Uterus (tissue), 4 donors: Measurements from ENCODE around the gene ABCG2. TPM values are rescaled to one million over a fixed set of nuclear protein-coding genes. Genes with fewer than 3 reads are reported as not detected.

Experiments used
- DNase-seq, 2 donors: peaks; one replicate each; pipeline ENCODE4 v3.0.0-alpha.2; 2019 to 2020
- H3K27ac ChIP-seq, 2 donors: fragments of 200-600 bp; sonication (generic); 1 replicate in 1 of 2; 2 replicates in 1 of 2; pipeline ENCODE4 v1.5.1; 2016 to 2018
- H3K27me3 ChIP-seq, 2 donors: fragments of 200-600 bp; sonication (generic); one replicate each; pipeline ENCODE4 v1.5.1; 2018 to 2019; ENCODE audit warnings: control low read depth in 1 of 2
- H3K36me3 ChIP-seq, 2 donors: fragments of 200-600 bp; sonication (generic); one replicate each; pipeline ENCODE4 v1.5.1; 2019; ENCODE audit warnings: control low read depth in 1 of 2
- H3K4me1 ChIP-seq, 2 donors: fragments of 200-600 bp; sonication (generic); one replicate each; pipeline ENCODE4 v1.5.1; 2018 to 2019; ENCODE audit warnings: control low read depth in 1 of 2
- H3K4me3 ChIP-seq, 2 donors: fragments of 200-600 bp; sonication (generic); 1 replicate in 1 of 2; 2 replicates in 1 of 2; pipeline ENCODE4 v1.5.1; 2018 to 2019; ENCODE audit warnings: mild to moderate bottlenecking in 1 of 2
- H3K9me3 ChIP-seq, 2 donors: fragments of 200-600 bp; sonication (generic); one replicate each; pipeline ENCODE4 v1.5.1; 2019; ENCODE audit warnings: control low read depth in 1 of 2
- CTCF ChIP-seq, 4 experiments: fragments of 200-600 bp in 2 of 4; fragments of 450-650 bp in 2 of 4; sonication (generic) in 2 of 4; IDR thresholded peaks; one replicate each; pipeline ENCODE4 v1.5.1; 2016 to 2019; ENCODE audit warnings: antibody characterized with exemption in 4 of 4, mild to moderate bottlenecking in 2 of 4, moderate library complexity in 1 of 4
- POLR2A ChIP-seq, 2 donors: fragments of 450-650 bp; IDR thresholded peaks; one replicate each; pipeline ENCODE4 v1.6.1; 2016; ENCODE audit warnings: antibody characterized with exemption in 2 of 2, mild to moderate bottlenecking in 1 of 2, moderate library complexity in 1 of 2
- intact Hi-C: fragments of 100-400 bp; cut with DNase I; formaldehyde crosslinking; loops from one replicate; pipeline ENCODE4 v1.15.1; 2023; ENCODE audit warnings: low total_unique reads
- total RNA-seq, 4 donors: library from RNA; depleted of rRNA in 3 of 4; stranded (reverse); fragments of >200 nt in 3 of 4; gene quantifications; one replicate each; pipeline versions ENCODE4 v1.1.0 to v1.2.4, GENCODE V29; 2014 to 2023
- donor health status: DM: yes; HTN: yes; CAD: no.

The ABCG2 gene
- total RNA-seq, 4 donors from 2014 or later, result 35.9 to 61.8 (median 50.0) TPM

GRCh38 chr4:88119943-88120342 is 38.5 kb downstream of the ABCG2 start:
- Histone ChIP-seq H3K27ac (no peak overlapping the region), H3K36me3 (no peaks in the 10 kb centered on the region), H3K4me3 (no peak overlapping the region), H3K9me3 (peaks cover 0 to 11% of the 10 kb centered on the region in 2 donors), H3K27me3 (no peaks in the 10 kb centered on the region), H3K4me1 (no peaks in the 10 kb centered on the region)
- DNase-seq, result no peak
- TF ChIP-seq POLR2A (IDR thresholded peaks at IDR 0.05) (no peak), CTCF (IDR thresholded peaks at IDR 0.05) (no peak)
- intact Hi-C loops, result no loop called here

- no peak for DNase-seq
- Histone ChIP-seq H3K27ac (no peak overlapping the region), H3K27me3 (no peaks in the 10 kb centered on the region), H3K36me3 (no peaks in the 10 kb centered on the region), H3K9me3 (peaks cover 0 to 11% of the 10 kb centered on the region in 2 donors), H3K4me3 (no peak overlapping the region), H3K4me1 (peaks cover 0 to 6% of the 10 kb centered on the region in 2 donors)
- TF ChIP-seq POLR2A (IDR thresholded peaks at IDR 0.05), result no peak
- TF ChIP-seq CTCF (IDR thresholded peaks at IDR 0.05), result no peak
- intact Hi-C loops, result no loop called here
These were observed 42.9 kb downstream of the ABCG2 start for GRCh38 chr4:88115587-88115986.

- TF ChIP-seq CTCF (IDR thresholded peaks at IDR 0.05), result no peak
- TF ChIP-seq POLR2A (IDR thresholded peaks at IDR 0.05), result no peak
- intact Hi-C loops, result no loop called here
- Histone ChIP-seq H3K36me3 (no peaks in the 10 kb centered on the region), H3K4me3 (no peak overlapping the region), H3K27me3 (no peaks in the 10 kb centered on the region), H3K9me3 (no peaks in the 10 kb centered on the region), H3K27ac (no peak overlapping the region), H3K4me1 (peaks cover 0 to 6% of the 10 kb centered on the region in 2 donors)
- DNase-seq, result no peak
These were observed 45.6 kb downstream of the ABCG2 start for GRCh38 chr4:88112856-88113255.

GRCh38 chr4:88110826-88111225 is 47.6 kb downstream of the ABCG2 start:
- Histone ChIP-seq H3K4me3 (no peak overlapping the region), H3K9me3 (no peaks in the 10 kb centered on the region), H3K27ac (peak overlapping the region in 1 of 2 donors; percentile 43), H3K36me3 (no peaks in the 10 kb centered on the region), H3K4me1 (peaks cover 0 to 6% of the 10 kb centered on the region in 2 donors), H3K27me3 (no peaks in the 10 kb centered on the region)
- intact Hi-C loops, result no loop called here
- DNase-seq, result no peak
- TF ChIP-seq POLR2A (IDR thresholded peaks at IDR 0.05) (no peak), CTCF (IDR thresholded peaks at IDR 0.05) (no peak)

DNA sequence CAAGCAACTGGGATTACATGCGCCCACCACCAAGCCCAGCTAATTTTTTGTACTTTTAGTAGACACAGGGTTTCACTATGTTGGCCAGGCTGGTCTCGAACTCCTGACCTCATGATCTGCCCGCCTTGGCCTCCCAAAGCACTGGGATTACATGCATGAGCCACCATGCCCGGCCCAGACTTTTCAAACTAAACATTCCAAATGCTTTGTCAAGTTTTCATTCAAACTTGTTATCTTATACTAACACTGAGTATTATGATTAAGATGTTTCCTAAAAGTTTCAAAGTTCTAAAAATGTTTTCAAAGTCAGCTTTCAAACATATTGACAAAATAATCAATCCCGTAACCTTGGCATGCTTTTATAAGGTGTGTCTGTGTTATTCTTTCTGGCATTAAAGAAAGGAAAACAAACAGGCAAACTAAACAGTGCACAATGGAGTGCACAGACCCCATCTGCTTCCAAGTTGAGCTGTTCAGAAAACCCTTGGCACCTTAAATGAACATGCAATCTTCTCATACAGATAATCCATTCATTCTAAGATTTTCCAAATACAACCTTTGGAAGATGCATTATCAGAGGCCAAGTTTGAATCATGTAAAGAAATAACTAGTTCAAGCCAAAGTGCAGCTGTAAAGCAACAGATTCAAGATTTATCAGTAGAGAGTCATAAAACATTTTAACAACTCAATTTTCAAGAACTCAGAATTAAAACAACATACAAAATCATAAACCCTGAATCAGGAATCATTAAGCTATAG is 49.1 kb downstream of the ABCG2 start:
- Histone ChIP-seq H3K36me3 (no peaks in the 10 kb centered on the region), H3K9me3 (no peaks in the 10 kb centered on the region), H3K27me3 (no peaks in the 10 kb centered on the region), H3K4me1 (peaks cover 0 to 6% of the 10 kb centered on the region in 2 donors), H3K4me3 (no peak overlapping the region), H3K27ac (peak overlapping the region in 1 of 2 donors; percentile 43)
- no peak for DNase-seq
- intact Hi-C loops, result no loop called here
- TF ChIP-seq POLR2A (IDR thresholded peaks at IDR 0.05) (no peak), CTCF (IDR thresholded peaks at IDR 0.05) (no peak)
